ENCODE measurements around the gene ICAM3. TPM values are rescaled to one million over a fixed set of nuclear protein-coding genes. Genes with fewer than 3 reads are reported as not detected.

Gene ICAM3
- total RNA-seq, 1 experiment from 2014 or later = 46.9 TPM

DNA sequence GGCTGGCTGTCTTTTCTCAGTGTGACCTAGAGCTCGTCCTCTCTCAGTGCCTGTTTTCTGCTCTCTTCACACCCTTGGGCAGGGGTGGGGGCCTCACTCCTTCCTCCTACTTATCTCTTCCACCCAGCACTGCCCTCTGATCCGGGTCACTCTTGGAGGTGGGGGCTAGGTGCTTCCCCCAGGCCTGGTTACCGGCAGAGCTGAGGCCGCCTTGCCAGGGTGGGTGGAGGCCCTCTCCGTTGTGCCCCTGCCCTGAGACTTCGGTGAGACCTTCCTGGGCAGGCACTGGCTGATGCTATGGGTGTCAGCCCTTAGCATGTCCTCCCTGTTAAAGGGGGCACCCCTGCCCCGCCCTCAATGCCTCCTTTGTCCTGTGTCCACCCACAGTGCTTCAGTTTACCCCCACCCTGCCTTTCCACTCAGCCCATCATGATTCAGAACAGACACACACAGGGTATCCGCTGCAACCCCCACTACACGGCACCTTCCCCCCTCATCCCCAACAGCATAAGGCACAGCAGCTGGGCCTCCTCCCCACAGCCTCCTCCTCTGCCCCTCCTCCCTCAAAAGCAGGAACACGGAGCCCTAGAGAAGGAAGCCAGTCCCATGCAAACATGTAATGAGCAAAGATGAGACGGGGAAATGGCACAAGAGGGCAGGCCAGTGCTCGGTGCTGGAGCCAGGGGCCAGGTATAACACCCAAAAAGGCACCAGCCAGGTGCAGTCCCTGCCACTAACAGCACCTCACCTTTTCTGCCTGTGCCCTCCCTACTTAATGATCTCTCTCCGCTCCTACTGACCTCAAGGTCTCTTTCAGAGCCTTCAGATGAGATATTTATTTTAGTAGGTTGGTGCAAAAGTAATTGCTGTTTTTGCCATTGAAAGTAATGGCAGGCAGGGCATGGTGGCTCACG lies 39.6 kb downstream of the ICAM3 start:
- BruUV-seq (replicated peaks) = no TSS peak
- intact Hi-C loops (cut with micrococcal nuclease) = no loop called here
- Histone ChIP-seq H2AFZ (ENCODE audit: low read length) (no peak overlapping the region), H3K9me3 (ENCODE audit: low read length) (no peaks in the 10 kb centered on the region), H3K9me2 (replicated peaks; ENCODE audit: low read length) (no peaks in the 10 kb centered on the region), H3K9ac (ENCODE audit: low read length) (no peak overlapping the region), H3F3A (ENCODE audit: low read length, unreplicated experiment) (no peaks in the 10 kb centered on the region), H3K36me3 (ENCODE audit: low read depth, low read length) (no peaks in the 10 kb centered on the region), H3K4me1 (ENCODE audit: insufficient read depth, low read length) (peaks cover 8% of the 10 kb centered on the region), H3K27ac (ENCODE audit: low read length) (no peak overlapping the region), H3K4me2 (ENCODE audit: low read length) (no peak overlapping the region), H3K4me3 (ENCODE audit: low read length) (no peak overlapping the region), H4K20me1 (ENCODE audit: low read length) (no peaks in the 10 kb centered on the region), H3K79me2 (ENCODE audit: low read length) (no peaks in the 10 kb centered on the region), H3K27me3 (ENCODE audit: low read length) (no peaks in the 10 kb centered on the region)
- no peak for ATAC-seq
- no peak for DNase-seq
- TF ChIP-seq EZH2 (IDR thresholded peaks at IDR 0.05; ENCODE audit: low read length, unreplicated experiment) (no peak), EZH2phosphoT487 (IDR thresholded peaks at IDR 0.05; ENCODE audit: borderline replicate concordance, low read length) (no peak)
- TF ChIP-seq, protein P1, sequence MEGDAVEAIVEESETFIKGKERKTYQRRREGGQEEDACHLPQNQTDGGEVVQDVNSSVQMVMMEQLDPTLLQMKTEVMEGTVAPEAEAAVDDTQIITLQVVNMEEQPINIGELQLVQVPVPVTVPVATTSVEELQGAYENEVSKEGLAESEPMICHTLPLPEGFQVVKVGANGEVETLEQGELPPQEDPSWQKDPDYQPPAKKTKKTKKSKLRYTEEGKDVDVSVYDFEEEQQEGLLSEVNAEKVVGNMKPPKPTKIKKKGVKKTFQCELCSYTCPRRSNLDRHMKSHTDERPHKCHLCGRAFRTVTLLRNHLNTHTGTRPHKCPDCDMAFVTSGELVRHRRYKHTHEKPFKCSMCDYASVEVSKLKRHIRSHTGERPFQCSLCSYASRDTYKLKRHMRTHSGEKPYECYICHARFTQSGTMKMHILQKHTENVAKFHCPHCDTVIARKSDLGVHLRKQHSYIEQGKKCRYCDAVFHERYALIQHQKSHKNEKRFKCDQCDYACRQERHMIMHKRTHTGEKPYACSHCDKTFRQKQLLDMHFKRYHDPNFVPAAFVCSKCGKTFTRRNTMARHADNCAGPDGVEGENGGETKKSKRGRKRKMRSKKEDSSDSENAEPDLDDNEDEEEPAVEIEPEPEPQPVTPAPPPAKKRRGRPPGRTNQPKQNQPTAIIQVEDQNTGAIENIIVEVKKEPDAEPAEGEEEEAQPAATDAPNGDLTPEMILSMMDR (conservative IDR thresholded peaks at IDR 0.05; ENCODE audit: low read depth, low read length) = no peak
- ChIA-PET CTCF (no interaction called here), POLR2A (ENCODE audit: unreplicated experiment) (interaction anchor here (0.6 kb wide), 1 partner anchor 82 kb away, joined by 4 read pairs; no protein-coding TSS in a partner anchor)

DNA sequence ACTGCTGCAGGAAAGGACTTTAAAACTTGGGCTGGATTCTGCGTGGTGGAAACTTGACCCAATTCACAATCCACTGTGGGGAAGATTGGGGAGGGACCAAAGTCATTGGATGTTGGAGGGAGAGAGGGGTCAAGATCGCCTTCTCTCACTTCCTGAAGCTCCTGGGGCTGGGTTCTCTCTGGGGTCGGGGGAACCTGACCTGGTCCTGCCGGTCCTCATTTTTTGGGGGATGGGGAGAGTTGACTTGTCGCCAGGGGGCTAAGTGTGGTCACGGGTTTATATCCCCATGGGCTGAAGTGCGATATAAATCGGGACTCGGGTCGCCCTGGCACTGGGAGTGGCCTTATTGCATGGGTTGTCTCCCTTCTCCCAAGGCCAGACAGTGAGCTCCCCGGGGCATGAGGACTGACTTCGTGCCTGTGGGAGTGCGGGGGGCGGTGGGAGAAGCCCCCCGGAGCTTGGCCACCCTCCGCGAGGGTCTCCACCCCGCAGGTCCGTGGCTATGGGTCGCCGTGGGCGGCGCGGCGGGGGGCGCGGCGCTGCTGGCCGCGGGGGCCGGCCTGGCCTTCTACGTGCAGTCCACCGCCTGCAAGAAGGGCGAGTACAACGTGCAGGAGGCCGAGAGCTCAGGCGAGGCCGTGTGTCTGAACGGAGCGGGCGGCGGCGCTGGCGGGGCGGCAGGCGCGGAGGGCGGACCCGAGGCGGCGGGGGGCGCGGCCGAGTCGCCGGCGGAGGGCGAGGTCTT lies 43.4 kb downstream of the ICAM3 start:
- H3K4me2 ChIP-seq (ENCODE audit: low read length) = no peak overlapping the region
- H3K4me1 ChIP-seq (ENCODE audit: insufficient read depth, low read length) = peaks cover 8% of the 10 kb centered on the region
- ATAC-seq = no peak
- no peaks in the 10 kb centered on the region for H4K20me1 ChIP-seq (ENCODE audit: low read length)
- no peaks in the 10 kb centered on the region for H3K9me2 ChIP-seq (replicated peaks; ENCODE audit: low read length)
- H3K9me3 ChIP-seq (ENCODE audit: low read length) = no peaks in the 10 kb centered on the region
- H3K9ac ChIP-seq (ENCODE audit: low read length) = no peak overlapping the region
- H2AFZ ChIP-seq (ENCODE audit: low read length) = no peak overlapping the region
- CTCF ChIA-PET = no interaction called here
- no peak overlapping the region for H3K4me3 ChIP-seq (ENCODE audit: low read length)
- DNase-seq = no peak
- POLR2A ChIA-PET (ENCODE audit: unreplicated experiment) = no interaction called here
- H3K27ac ChIP-seq (ENCODE audit: low read length) = no peak overlapping the region
- H3F3A ChIP-seq (ENCODE audit: low read length, unreplicated experiment) = no peaks in the 10 kb centered on the region
- H3K36me3 ChIP-seq (ENCODE audit: low read depth, low read length) = no peaks in the 10 kb centered on the region
- intact Hi-C loops (cut with micrococcal nuclease) = no loop called here
- no TSS peak for BruUV-seq (replicated peaks)
- TF ChIP-seq EZH2phosphoT487 (IDR thresholded peaks at IDR 0.05; ENCODE audit: borderline replicate concordance, low read length) (no peak), EZH2 (IDR thresholded peaks at IDR 0.05; ENCODE audit: low read length, unreplicated experiment) (no peak)
- TF ChIP-seq, protein P1 (conservative IDR thresholded peaks at IDR 0.05; ENCODE audit: low read depth, low read length) = no peak
- no peaks in the 10 kb centered on the region for H3K79me2 ChIP-seq (ENCODE audit: low read length)
- peaks cover 9% of the 10 kb centered on the region; the same call in 1 of the 2 replicates for H3K27me3 ChIP-seq (ENCODE audit: low read length)

Measured in PC-3 (cell line).